G401 (cell line): ENCODE data around the gene MYBPC1. TPM values are rescaled to one million over a fixed set of nuclear protein-coding genes. Genes with fewer than 3 reads are reported as not detected.

Source experiments
- DNase-seq: peaks from one replicate; pipeline ENCODE4 v3.0.0-alpha.2; 2015; ENCODE audit warnings: low spot score
- in situ Hi-C: cut with HindIII; loops from 2 replicates; pipeline ENCODE4 v1.10.0; 2016; ENCODE audit warnings: low sequenced_read_pairs, mixed read lengths
- total RNA-seq: library from RNA; depleted of rRNA; stranded (reverse); fragments of >200 nt; shearing (Covaris generic); gene quantifications from 2 replicates; pipeline ENCODE4 v1.2.3, GENCODE V29; 2014

MYBPC1 gene
- total RNA-seq, 1 experiment from 2014 or later, result not detected

DNA sequence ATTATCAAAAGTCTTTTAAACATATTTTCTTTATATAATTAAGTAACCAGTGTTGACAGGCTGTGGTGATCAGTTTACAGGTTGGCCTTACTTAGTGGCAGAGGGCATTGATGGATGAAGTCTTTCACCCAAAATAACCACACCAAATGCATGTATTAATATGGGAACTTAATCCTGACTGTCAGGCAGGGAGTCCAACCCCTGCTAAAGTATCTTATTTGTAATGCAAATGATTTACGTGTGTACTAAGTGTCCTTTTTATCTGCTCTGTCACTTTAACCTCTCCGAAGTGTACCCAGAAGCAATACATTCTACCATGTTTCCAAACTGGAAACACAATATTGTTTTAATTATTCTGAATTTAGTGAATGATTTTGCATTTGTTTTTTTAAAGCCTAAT lies 1.4 kb downstream of the MYBPC1 start:
- in situ Hi-C loops, result no loop called here
- no peak for DNase-seq

- DNase-seq, result no peak
- in situ Hi-C loops, result no loop called here
These were observed 2.4 kb downstream of the MYBPC1 start for GRCh38 chr12:101597164-101597563.

- DNase-seq, result no peak
- in situ Hi-C loops, result no loop called here
These were observed 3.7 kb downstream of the MYBPC1 start for GRCh38 chr12:101598483-101598882.

GRCh38 chr12:101599311-101599710 lies 4.5 kb downstream of the MYBPC1 start:
- no peak for DNase-seq
- in situ Hi-C loops, result no loop called here

- in situ Hi-C loops, result no loop called here
- no peak for DNase-seq
These were observed 5.2 kb downstream of the MYBPC1 start for GRCh38 chr12:101599771-101600484.

DNA sequence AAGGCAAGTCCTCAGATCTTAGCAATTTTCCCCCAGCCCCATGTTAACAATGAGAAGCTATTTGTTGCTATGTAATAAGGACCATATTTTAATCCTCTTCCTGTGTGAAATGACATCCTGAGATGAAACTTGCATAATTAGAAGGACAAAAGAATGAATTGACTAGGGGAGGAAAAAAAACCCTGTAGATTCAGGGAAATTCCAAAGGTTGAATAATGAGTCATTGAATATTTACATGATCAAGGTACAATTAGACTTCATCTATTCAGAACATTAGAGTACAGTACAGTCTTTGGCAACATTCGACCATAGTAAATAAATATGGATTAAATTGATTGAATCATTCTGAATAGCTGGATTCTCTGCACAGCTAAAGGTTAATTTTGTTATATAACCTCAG lies 9.4 kb downstream of the MYBPC1 start:
- DNase-seq, result no peak
- in situ Hi-C loops, result no loop called here

GRCh38 chr12:101607894-101608293 lies 13.1 kb downstream of the MYBPC1 start:
- in situ Hi-C loops, result no loop called here
- DNase-seq, result no peak

GRCh38 chr12:101608301-101609133 lies 13.7 kb downstream of the MYBPC1 start:
- no peak for DNase-seq
- in situ Hi-C loops, result no loop called here

DNA sequence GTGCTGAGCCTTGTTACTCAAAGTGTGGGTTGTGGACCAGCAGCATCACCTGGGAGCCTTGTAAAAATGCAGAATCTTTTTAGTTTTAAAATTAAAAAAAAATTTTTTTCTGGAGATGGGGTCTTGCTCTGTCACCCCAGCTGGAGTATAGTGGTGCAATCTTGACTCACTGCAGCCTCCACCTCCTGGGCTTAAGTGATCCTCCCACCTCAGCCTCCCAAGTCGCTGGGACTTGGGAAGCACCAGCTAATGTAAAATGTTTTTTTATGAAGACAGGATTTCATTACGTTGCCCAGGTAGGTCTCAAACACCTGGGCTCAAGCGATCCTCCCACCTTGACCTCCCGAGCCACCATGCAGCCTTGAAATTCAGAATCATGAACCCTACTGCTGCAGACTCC lies 14.4 kb downstream of the MYBPC1 start:
- no peak for DNase-seq
- in situ Hi-C loops, result no loop called here

GRCh38 chr12:101612160-101612916 lies 17.6 kb downstream of the MYBPC1 start:
- in situ Hi-C loops, result no loop called here
- DNase-seq, result no peak

GRCh38 chr12:101616027-101616494 lies 21.3 kb downstream of the MYBPC1 start:
- in situ Hi-C loops, result no loop called here

GRCh38 chr12:101619026-101619786 lies 24.4 kb downstream of the MYBPC1 start:
- in situ Hi-C loops, result no loop called here
- DNase-seq, result no peak

More at GRCh38 chr12:101616027-101616494, 21.3 kb downstream of the MYBPC1 start:
- DNase-seq, result no peak

GRCh38 chr12:101619858-101620761 lies 25.3 kb downstream of the MYBPC1 start:
- in situ Hi-C loops, result no loop called here
- DNase-seq, result no peak

DNA sequence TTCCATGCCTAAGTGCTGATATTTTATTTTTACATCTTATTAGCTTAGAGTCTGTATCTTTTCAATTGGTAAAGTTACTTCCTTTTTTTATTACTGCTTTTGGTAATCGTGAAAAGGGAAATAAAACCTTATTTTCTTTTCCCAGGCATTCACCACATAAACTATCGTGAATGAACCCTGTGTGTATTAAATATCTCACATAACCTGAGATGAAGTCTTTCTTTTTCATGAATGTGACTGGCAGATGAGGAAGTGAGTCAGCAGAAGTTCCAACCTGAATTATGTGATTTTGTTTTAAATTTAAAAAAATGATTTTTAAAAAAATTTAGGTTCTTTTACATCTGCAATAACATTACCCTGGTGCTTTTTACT lies 26.0 kb downstream of the MYBPC1 start:
- in situ Hi-C loops, result no loop called here
- no peak for DNase-seq

DNA sequence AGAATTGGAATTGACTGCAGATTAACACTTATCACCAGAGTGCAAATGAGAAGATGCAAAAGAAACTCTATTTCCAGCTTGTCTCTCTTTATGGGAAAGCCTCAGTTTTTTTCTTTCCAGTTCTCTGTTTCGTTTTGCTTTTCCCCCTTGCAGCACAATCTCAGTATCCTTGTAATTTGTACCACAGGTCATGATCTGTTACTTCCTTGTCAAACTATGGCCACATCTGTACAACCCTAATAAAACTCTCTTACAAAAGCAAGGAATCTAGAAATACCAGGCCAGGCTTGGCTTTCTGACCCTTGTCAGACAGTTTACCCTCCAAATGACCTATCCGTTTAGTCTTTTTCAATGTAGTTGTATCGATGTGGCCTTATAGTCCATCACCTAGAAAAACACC lies 33.9 kb downstream of the MYBPC1 start:
- in situ Hi-C loops, result no loop called here
- DNase-seq, result no peak

DNA sequence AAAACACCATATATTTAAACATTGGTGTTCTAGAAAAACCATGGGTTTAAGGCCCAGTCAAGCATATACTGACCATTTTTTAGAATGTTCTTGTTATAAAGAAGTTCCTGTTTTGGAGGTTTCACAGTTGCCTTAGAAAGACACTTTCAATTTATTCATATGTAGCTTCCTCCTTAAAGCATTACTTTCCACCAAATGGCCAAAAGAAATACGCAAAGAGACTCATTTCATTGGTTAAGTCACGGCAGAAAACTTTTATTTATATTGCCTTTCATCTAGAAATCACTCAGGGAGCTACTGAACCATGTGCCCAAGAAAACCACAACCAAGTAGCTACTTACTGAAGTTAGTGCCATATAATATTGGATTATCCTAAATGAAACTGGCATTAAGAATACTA lies 40.0 kb downstream of the MYBPC1 start:
- in situ Hi-C loops, result no loop called here
- no peak for DNase-seq

DNA sequence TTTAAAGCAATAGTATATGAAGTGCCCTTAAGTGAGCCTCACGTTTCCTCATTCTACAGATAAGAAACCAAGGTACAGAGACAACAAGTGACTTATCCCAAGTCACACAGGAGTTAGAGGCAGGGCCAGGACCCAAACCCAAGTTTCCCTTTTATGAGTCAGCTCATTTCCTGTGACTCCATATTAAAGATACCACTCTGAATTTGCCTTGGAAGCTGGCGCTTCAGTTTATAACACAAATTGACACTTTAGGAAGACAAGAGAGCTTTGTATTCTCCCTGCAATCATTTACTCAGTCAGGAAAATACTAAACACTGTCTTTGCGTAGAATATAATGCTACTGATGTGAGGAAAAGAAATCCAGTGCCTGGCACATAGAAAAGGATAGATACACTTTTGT lies 43.2 kb downstream of the MYBPC1 start:
- DNase-seq, result no peak
- in situ Hi-C loops, result no loop called here
